Upper lobe of left lung (tissue), 4 donors: ENCODE data around the gene TIMMDC1.

Source experiments
- CTCF ChIP-seq, 6 experiments: fragments of 450-650 bp in 4 of 6; fragments of 200-600 bp in 2 of 6; sonication (generic) in 2 of 6; IDR thresholded peaks; one replicate each; pipeline ENCODE4 v1.5.1; 2016 to 2019; ENCODE audit warnings: antibody characterized with exemption in 6 of 6
- POLR2AphosphoS5 ChIP-seq, 2 donors: sonication (generic); formaldehyde crosslinking; IDR thresholded peaks; one replicate each; pipeline ENCODE4 v1.5.1; 2017; ENCODE audit warnings: antibody characterized with exemption in 2 of 2

DNA sequence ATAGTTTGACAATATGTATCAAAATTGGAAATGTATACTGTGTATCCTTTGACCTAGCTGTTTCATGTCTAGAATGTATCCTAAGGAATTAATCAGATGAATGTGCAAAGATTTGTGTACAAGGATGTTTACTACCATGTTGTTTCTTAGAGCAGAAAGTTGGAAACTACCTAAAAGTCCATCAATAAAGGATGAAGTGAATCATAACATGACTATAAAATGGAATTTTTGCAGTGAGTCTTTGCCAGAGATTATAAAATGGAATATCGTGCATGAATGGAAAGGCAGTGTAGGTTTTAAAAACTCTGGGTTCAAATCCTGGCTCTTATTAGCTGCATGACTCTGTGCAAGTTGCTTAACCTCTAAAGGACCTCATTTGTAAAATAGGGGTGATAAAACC, 15.2 kb upstream of the TIMMDC1 start:
- no peak for TF ChIP-seq CTCF (IDR thresholded peaks at IDR 0.05)
- TF ChIP-seq POLR2AphosphoS5 (IDR thresholded peaks at IDR 0.05), result no peak
